AG04449 (cell line): Measurements from ENCODE around the gene CDYL.
A peak's percentile ranks its signal among the peaks of the same experiment; 100 is the strongest.

ENCODE experiments used
- CTCF ChIA-PET: fragments of 350-600 bp; formaldehyde crosslinking; extraction: SDS; loops from one replicate; lab custom pipeline; 2021; ENCODE audit warnings: antibody characterized with exemption; lab: Yijun Ruan, JAX
- POLR2A ChIA-PET: fragments of 400-600, 350-600 bp; formaldehyde crosslinking; extraction: SDS; loops from one replicate; lab custom pipeline; 2020; ENCODE audit warnings: antibody characterized with exemption, inconsistent platforms; lab: Yijun Ruan, JAX
- DNase-seq: peaks from one replicate; pipeline ENCODE4 v3.0.0-alpha.2; 2010; ENCODE audit warnings: low read depth, low spot score
- H3K4me3 ChIP-seq: 2 replicates; pipeline ENCODE4 v1.5.1; 2011; ENCODE audit warnings: low read depth, mild to moderate bottlenecking, control low read depth, low read length
- TF ChIP-seq, protein P1 (sequence below): IDR thresholded peaks from one replicate; pipeline ENCODE4 v1.5.1; 2011; ENCODE audit warnings: mild to moderate bottlenecking, moderate library complexity, low read length, control low read depth, inconsistent platforms; ENCODE audit not compliant: insufficient read depth; ENCODE audit errors: missing control alignments

The CDYL gene

DNA sequence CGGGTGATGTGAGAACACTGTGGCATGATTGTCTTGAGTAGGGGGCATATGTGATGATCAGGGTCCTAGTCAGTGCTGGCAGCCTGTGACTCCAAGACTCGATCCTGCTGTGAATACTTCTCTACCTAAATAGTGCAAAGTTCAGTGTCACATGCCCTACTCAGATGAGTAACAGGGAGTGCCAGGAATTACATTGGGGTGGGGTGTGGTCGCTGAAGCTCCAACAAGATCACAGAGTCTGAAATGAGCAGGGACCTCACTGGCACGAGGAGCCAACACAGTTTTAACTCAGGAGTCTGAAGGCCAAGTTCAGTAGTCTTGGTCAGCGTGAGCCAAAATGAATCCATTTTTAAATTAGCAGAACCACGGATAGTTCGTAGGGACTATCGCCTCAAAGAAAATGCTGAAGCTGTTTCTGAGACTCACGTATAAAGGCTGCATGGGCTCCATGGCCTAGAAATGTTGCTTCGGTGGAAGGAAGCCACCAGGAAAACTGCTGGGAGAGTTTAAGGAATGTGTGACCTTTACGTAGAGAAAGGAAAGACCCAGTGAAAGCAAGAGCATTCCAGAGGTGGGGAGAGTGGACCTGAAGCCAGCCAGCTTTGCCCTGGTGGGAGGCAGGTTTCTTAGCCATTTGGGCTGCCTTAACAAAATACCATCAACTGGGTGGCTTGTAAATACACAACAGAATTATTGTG is 155.5 kb downstream of the CDYL start:
- ChIA-PET POLR2A (no interaction called here), CTCF (no interaction called here)
- H3K4me3 ChIP-seq: no peak overlapping the region
- no peak for DNase-seq
- TF ChIP-seq, protein P1, sequence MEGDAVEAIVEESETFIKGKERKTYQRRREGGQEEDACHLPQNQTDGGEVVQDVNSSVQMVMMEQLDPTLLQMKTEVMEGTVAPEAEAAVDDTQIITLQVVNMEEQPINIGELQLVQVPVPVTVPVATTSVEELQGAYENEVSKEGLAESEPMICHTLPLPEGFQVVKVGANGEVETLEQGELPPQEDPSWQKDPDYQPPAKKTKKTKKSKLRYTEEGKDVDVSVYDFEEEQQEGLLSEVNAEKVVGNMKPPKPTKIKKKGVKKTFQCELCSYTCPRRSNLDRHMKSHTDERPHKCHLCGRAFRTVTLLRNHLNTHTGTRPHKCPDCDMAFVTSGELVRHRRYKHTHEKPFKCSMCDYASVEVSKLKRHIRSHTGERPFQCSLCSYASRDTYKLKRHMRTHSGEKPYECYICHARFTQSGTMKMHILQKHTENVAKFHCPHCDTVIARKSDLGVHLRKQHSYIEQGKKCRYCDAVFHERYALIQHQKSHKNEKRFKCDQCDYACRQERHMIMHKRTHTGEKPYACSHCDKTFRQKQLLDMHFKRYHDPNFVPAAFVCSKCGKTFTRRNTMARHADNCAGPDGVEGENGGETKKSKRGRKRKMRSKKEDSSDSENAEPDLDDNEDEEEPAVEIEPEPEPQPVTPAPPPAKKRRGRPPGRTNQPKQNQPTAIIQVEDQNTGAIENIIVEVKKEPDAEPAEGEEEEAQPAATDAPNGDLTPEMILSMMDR: no peak

DNA sequence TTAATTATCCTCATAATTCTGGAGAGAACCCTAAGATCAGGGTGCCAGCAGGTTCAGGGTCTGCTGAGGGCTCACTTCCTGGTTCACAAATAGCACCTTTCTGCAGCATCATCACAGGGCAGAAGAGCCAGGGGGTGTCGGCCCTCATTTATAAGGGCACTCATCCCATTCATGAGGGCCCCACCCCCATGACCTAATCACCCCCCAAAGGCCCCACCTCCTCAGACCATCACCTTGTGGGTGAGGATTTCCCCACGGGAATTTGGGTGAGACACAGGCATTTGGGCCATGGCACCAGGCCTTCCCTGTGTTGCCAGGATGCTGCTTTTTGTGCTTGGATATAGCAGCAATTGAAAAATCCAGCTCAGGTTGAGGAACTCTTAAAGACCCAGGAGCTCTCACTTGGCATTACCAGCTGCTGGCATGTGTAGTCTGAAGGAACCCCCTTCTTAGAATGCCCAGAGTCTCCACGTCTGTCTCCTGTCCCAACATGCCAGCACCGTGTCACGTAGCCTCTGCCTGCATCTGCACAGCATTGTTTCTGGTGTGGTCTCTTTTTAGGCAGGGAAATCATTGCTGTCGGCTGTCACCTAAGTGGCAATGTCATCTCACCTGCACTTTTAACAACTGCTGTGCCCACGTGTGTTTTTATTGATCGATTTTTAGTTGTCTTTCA is 156.2 kb downstream of the CDYL start:
- TF ChIP-seq, protein P1: no peak
- DNase-seq: no peak
- POLR2A ChIA-PET: no interaction called here
- no peak overlapping the region for H3K4me3 ChIP-seq
- CTCF ChIA-PET: no interaction called here

DNA sequence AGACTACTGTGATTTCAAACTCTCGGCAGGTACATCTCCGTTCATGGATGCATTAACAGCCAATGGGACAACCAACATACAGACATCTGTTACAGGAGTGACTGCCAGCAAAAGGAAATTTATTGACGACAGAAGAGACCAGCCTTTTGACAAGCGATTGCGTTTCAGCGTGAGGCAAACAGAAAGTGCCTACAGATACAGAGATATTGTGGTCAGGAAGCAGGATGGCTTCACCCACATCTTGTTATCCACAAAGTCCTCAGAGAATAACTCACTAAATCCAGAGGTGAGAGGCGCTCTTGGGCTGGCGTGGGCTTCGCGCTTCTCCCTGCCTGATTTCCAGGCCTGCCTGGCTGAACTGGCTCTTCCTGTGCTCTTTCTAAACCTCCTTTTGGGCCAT is 159.3 kb downstream of the CDYL start:
- H3K4me3 ChIP-seq: no peak overlapping the region
- POLR2A ChIA-PET: no interaction called here
- DNase-seq: no peak
- TF ChIP-seq, protein P1: no peak
- CTCF ChIA-PET: interaction anchor here (0.9 to 1.3 kb wide), 2 partner anchors 8 to 469 kb away, joined by 3 to 5 read pairs; no protein-coding TSS in a partner anchor

DNA sequence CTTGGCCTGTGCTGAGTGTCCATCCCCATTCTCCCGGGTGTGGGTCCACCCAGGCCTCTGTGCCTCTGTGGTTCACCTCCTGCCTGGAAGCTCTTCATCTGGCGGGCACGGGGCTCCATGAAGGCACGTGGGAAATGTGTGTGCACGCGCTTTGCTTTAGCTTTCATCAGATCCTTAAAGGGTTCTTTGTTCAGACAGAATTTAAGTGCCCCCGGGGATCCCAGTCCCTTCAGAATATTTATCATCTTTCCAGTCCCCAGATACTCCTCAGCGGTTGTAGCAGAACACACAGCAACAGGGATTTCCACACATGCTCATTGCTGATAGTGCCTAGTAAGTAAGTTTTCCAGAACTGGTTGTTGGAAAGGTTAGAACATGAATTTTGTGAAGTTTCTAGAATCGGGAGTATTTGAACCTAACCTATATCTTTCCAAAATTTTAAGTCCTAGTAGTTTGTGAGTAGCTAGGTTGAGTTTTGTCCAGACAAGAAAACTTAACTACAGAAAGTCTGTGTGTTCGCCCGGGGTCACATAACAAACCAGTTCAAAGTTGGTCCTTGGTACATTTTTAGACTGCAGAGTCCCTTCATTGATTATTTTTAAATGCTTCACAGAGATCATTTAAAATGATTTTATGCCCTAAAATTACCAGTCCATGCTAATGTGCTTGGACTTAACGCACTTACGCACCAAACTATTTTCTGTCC is 159.9 kb downstream of the CDYL start:
- POLR2A ChIA-PET: no interaction called here
- no peak overlapping the region for H3K4me3 ChIP-seq

DNA sequence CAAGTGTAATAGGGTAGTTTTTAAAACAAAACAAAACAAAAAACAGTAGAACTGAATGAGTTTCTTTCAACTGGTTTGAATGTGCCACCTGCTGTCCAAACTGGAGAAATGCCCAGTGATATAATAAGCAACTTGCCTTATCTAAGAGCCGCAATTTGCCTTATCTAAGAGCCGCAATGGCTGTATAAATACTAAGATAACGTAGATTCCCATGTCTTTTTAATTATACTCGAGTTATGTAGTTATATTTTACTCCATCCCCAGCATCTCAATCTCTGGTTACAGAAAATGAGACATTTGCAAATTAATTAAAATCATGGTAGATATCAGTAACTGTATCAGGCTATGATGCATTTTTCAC is 160.5 kb downstream of the CDYL start:
- no peak overlapping the region for H3K4me3 ChIP-seq
- POLR2A ChIA-PET: no interaction called here
- TF ChIP-seq, protein P1: peak; percentile 42
- no peak for DNase-seq
- CTCF ChIA-PET: interaction anchor here (0.7 to 1.3 kb wide), 5 partner anchors 9 to 625 kb away, joined by 3 to 5 read pairs (median 4); no protein-coding TSS in a partner anchor

More for the DNA sequence above, 159.9 kb downstream of the CDYL start:
- no peak for DNase-seq
- TF ChIP-seq, protein P1: no peak
- CTCF ChIA-PET: interaction anchor here (0.9 to 1.3 kb wide), 4 partner anchors 9 to 624 kb away, joined by 3 to 5 read pairs (median 4); no protein-coding TSS in a partner anchor
